HG03108 (cell line): Measurements from ENCODE around the gene TSEN15.

Experiments
- ATAC-seq: cut with Tn5 transposase; IDR thresholded peaks from one replicate; pipeline ENCODE4 v1.9.1; 2021; ENCODE audit warnings: moderate library complexity; ENCODE audit not compliant: unreplicated experiment

The TSEN15 gene

GRCh38 chr1:184052194-184052559, 647 bp downstream of the TSEN15 start:
- ATAC-seq: no peak

- ATAC-seq: no peak
Measured at GRCh38 chr1:184052750-184053149, 1.2 kb downstream of the TSEN15 start.

GRCh38 chr1:184053881-184054280, 2.4 kb downstream of the TSEN15 start:
- no peak for ATAC-seq

- no peak for ATAC-seq
Measured at GRCh38 chr1:184056921-184057555, 5.5 kb downstream of the TSEN15 start.

- no peak for ATAC-seq
Measured at GRCh38 chr1:184059887-184060286, 8.4 kb downstream of the TSEN15 start.

GRCh38 chr1:184060316-184060715, 8.8 kb downstream of the TSEN15 start:
- no peak for ATAC-seq

- ATAC-seq: no peak
Measured at GRCh38 chr1:184061396-184062003, 10.0 kb downstream of the TSEN15 start.

GRCh38 chr1:184062640-184063286, 11.2 kb downstream of the TSEN15 start:
- no peak for ATAC-seq

- no peak for ATAC-seq
Measured at GRCh38 chr1:184065559-184065958, 14.0 kb downstream of the TSEN15 start.

GRCh38 chr1:184068354-184068753, 16.8 kb downstream of the TSEN15 start:
- no peak for ATAC-seq

- no peak for ATAC-seq
Measured at GRCh38 chr1:184069675-184070074, 18.1 kb downstream of the TSEN15 start.

- no peak for ATAC-seq
Measured at GRCh38 chr1:184072376-184072775, 20.8 kb downstream of the TSEN15 start.

- ATAC-seq: no peak
Measured at GRCh38 chr1:184074383-184074782, 22.9 kb downstream of the TSEN15 start.

- no peak for ATAC-seq
Measured at GRCh38 chr1:184075055-184076029, 23.8 kb downstream of the TSEN15 start.

GRCh38 chr1:184078564-184079249, 27.2 kb downstream of the TSEN15 start:
- no peak for ATAC-seq

- ATAC-seq: no peak
Measured at GRCh38 chr1:184080309-184080708, 28.8 kb downstream of the TSEN15 start.

GRCh38 chr1:184082541-184083415, 31.2 kb downstream of the TSEN15 start:
- no peak for ATAC-seq

GRCh38 chr1:184085667-184086066, 34.1 kb downstream of the TSEN15 start:
- ATAC-seq: no peak

GRCh38 chr1:184088037-184088436, 36.5 kb downstream of the TSEN15 start:
- no peak for ATAC-seq

- ATAC-seq: no peak
Measured at GRCh38 chr1:184093071-184093470, 41.5 kb downstream of the TSEN15 start.
